Fibroblast of skin of scalp (primary cell): ENCODE measurements around the gene DDX1. TPM values are rescaled to one million over a fixed set of nuclear protein-coding genes. Genes with fewer than 3 reads are reported as not detected.
"Not testable (repeated sequence)": the region's sequence is repeated elsewhere in the genome, so short reads cannot be mapped to it uniquely, and the experiment has no call there.

Experiments
- DNase-seq: peaks from one replicate; pipeline ENCODE4 v3.0.0-alpha.2; 2013
- polyA plus RNA-seq, 2 experiments: library from polyadenylated mRNA; unstranded; fragments of 120-200 nt; gene quantifications; one replicate each; pipeline ENCODE4 v1.2.1, GENCODE V29; 2013; ENCODE audit not compliant: insufficient read length in 2 of 2

DDX1 gene
- 105 TPM for polyA plus RNA-seq (2013, experiment 1 of 2; ENCODE audit: insufficient read length)
- 113 TPM for polyA plus RNA-seq (2013, experiment 2 of 2; ENCODE audit: insufficient read length)

DNA sequence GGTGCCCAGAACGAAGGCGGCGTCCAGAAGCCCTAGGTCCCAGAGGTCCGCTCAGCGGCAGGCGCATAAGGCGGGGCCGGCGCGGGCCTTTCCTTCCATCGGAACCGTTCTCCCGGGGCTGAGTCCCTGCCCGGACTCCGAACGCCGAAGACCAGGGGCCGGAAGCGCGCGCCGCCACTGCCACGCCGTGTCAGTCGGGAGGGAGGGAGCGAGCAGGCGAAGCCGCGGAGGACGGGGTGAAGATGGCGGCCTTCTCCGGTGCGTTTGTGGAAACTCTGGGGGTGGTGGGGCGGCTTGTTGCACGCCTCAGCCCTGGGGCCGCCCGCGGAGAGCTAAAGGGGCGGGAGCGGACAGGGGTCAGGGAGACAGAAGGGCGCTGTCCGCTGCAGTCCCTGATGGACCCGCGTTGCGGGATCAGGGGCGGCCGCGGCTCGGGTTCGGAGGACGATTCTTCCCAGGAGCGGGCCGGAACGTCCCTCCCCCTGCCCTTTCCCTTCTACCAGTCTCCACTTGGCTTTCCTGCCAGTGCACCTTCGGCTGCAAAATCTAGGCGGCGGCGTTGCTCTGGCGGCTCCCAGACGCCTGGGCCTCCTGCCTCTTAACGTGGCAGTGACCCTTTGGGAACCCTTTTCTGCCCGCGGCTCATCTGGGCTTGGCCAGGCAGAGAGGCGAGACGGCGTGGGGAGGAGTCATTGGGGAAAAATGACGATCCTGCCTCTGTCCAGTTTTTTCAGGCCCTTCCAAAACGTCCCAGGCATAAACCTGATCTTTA is at the start of gene DDX1:
Gene DDX1, plus strand, starts transcription at position 177 of the 772 bp plus-strand sequence. Its CDS starts 66 bp downstream, at position 243.
- peak; percentile 86 for DNase-seq

DNA sequence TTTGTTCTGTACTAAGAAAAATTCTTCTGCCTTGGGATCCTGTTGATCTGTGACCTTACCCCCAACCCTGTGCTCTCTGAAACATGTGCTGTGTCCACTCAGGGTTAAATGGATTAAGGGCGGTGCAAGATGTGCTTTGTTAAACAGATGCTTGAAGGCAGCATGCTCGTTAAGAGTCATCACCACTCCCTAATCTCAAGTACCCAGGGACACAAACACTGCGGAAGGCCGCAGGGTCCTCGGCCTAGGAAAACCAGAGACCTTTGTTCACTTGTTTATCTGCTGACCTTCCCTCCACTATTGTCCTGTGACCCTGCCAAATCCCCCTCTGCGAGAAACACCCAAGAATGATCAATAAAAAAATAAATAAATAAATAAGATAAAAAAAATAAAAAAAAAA is 49.4 kb upstream of the DDX1 start:
- not testable (repeated sequence) for DNase-seq

DNA sequence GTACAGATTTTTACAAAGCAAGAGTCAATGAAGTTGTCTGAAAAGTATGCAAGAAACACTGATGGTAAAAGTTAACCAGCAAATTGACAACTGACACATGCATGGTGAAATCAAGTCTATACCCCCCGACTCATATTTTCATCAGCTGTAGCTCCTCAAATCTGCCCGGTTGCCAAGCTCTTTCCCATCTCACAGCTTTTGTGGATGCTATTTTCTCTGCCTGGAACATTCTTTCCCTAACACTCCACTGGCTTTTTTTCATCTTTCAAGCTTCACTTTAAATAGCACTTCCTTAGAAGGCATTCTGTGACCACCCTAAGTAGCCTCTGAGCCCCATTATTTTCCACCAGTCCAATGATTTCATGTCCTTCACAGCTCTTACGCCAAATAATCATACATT is 48.6 kb upstream of the DDX1 start:
- no peak for DNase-seq

DNA sequence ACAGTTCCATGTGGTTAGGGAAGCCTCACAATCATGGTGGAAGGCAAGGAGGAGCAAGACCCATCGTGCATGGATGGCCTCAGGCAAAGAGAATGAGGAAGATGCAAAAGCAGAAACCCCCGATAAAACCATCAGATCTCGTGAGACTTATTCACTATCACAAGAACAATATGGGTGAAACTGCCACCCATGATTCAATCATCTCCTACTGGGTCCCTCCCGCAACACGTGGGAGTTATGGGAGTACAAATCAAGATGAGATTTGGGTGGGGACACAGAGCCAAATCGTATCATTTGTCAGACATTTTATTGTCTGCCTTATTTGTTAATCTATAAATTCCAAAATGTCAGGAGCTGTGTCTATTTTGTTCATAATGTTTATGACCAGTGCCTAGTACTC is 48.1 kb upstream of the DDX1 start:
- DNase-seq = no peak

DNA sequence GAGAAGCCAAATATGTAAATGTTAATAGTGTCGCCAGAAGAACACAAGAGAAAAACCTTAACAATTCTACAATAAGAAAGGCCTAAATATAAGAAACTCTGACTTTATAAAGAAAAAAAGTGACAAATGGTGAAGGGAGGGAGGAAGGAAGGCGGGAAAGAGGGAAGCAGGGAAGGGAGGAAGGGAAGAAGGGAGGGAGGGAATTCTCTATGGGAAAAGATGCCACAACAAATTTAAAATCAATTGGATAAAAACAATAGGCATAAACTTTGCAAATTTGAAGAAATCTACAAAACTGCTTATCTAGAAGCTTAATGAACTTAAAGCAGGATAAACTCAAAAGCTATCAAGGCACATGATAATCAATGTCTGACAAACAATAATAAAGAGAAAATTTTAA is 47.4 kb upstream of the DDX1 start:
- no peak for DNase-seq

DNA sequence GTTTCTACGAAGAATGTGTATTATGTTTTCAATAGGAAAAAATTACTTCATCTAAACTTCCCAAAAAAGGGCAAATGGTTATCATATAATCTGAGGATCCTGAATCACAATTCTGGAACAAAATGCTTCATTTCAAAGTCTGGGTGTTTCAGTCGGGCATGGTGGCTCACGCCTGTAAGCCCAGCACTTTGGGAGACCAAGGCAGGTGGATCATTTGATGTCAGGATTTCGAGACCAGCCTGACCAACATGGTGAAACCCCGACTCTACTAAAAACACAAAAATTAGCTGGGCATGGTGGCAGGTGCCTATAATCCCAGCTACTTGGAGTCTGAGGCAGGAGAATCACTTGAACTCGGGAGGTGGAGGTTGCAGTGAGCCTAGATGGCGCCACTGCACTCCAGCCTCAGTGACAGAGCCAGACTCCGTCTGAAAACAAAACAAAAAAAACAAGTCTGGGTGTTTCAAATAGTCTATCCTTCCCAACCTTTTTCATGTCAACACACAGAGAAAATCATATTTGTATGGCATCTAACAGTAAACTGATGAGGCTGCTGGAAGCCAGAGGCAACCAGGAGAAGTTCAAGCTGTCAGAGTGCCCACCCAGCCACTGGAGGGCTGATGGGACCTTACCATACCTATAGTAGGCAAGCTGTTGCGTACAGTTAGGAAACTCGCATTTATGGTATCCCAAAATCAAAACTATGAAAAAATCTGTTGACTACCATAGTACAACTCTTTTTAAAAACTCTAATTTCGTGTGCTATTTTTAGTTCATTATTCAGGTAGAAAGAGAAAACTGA is 45.2 kb upstream of the DDX1 start:
- DNase-seq = no peak

DNA sequence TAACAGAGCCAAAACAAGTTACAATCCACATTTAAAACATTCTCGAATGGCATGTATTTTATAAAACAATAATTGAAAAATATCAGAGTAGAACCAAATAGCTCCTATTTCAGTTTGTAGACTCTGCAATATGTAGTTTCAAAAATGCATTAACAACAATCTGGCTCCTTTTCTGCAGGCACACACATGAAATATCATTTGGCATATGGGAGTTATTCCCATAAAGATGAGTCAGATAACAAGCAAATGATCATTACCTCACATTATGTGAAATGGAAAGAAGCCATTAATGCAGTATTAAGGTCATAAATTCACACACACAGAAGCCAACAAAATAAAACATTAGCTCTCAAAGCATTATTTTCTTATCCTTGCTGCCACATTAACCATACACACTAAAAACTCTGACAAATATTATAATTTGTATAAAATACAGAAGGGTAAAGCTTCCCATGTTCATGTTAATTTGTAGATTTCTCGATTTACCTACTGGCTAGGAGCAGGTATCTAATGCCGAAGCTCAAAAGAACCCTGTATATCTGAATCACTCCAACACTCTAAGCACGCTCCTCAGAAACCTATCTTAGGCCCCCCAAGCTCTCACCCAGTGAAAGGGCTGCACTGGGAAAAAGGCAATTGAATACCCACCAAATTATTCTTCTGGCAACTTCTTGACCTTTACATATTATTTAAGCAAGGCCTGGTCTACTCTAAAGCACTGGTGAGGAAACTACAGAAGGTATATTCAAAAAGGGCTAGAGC is 44.4 kb upstream of the DDX1 start:
- DNase-seq = no peak

DNA sequence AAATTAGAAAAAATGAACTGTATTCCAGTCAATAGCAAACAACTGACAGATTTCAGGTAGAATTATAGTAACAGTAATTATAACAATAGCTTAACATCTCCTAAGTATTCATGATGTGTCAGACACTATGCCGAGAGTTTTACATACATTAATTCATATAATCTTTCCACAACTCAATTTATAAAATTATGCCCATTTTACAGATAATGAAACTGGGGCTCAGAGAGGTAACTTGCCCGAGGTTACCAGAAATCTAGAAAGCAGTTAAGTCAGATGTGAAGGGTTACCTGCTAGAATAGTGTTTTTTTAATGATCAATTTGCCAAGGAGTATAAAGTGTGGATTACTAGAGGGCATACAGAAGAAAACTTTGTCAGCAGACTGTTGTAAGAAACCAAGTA is 42.7 kb upstream of the DDX1 start:
- DNase-seq = no peak

DNA sequence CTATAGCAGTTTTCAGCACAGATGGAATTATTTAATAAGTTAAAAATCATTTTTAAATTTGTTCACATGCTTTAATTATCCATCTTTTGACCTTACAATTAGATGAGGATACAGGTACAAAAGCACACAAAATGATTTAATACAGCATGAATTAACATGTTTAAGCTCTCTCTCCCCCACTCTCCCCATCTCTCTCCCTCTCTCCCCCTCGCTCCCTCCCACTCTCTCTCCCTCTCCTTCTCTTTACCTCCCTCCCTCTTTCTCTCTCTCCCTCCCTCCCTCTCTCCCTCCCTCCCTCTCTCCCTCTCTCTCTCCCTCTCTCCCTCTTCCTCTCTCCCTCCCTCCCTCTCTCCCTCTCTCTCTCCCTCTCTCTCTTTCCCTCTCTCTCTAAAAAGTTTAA is 38.1 kb upstream of the DDX1 start:
- DNase-seq = no peak

DNA sequence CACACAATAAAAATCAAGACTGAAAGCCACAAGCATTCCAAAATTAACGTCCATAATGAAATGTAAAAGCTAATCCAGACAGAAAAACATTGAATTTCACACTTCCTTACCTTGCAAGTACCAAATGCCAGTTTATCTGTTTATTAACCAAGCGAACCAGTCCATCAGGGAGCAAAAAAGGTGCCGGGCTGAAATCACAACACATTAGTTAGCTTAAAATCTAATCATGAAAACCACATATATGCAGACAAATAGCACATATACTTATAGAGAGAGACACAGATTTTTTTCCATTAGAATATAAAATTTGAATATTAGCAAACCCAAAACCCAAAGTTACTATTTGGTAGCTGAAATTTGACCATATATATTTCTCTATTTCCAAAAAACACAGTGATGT is 37.7 kb upstream of the DDX1 start:
- DNase-seq = no peak

DNA sequence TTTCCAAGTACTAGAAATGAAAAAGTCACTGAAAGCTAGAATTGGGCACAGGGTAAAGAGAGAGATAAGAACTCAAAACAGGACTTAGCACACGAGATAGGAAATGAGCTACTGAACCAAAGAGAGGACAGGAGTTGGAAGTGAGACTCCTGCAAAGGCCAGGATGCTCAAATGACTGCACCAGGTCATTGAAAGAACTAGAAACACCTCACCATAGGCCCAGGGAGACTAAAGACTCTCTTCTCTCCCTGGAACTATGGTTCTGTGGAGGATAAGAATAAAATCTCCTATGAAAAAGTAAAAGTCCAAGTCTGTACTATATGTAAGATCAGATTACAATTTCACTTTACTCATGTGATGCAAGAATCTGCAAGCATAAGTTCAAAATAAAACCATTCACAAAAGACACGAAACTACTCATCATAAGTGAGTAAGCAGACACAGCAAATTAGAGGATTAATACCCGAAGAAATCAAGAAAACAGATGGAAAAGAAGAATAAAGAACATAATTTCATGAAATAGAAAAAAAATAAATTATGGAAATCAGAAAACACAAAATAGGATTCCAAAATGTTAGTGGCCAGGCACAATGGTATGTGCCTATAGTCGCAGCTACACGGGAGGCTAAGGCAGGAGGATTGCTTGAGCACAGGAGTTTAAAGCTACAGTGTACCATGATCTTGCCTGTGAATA is 37.0 kb upstream of the DDX1 start:
- peak; percentile 46 for DNase-seq

DNA sequence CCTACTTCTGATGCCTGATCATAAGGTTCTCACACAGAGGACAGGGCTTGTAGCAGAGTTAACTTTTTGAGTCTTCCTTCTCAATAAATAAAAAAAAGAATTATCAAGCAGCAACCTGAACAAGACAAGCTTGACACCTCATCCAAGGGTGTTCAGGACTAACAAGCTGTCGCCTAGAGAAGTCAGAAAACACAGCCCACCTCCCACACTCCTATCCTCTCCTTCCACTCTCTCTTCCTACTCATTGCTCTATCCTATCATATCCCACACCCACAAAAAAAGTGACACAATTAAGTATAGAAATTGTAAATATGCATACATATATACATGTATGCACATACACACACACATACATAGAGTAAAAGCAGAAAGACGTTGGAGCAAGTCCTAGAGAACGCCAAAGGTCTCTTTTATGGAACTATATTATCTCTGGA is 35.9 kb upstream of the DDX1 start:
- no peak for DNase-seq

DNA sequence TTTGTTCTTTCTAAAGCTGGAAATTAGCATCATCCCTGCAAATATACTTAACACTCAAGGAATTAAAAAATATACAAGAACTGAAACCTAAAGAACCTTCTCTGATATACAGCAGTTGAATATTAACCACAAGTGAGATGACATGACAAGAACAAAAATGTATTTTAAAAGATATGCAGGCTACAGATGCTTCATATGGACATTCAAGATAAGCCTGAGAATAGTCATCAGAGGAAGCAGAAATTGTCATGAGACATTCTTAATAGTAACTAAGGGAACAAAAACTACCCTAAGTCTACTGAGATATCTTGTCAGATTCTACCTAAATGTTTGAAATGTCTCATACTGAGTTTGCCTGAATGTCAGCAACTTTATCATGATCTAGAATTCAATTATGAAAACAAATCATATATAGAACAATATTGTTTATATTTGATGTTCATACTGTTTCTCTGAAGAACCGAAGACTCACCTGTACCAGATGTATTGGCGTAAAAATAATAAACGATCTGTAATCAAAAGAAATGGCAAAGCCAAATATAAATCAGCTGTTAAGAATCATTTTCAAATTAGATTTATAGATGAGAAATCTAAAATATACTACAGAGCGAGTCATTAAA is 35.2 kb upstream of the DDX1 start:
- DNase-seq = no peak

DNA sequence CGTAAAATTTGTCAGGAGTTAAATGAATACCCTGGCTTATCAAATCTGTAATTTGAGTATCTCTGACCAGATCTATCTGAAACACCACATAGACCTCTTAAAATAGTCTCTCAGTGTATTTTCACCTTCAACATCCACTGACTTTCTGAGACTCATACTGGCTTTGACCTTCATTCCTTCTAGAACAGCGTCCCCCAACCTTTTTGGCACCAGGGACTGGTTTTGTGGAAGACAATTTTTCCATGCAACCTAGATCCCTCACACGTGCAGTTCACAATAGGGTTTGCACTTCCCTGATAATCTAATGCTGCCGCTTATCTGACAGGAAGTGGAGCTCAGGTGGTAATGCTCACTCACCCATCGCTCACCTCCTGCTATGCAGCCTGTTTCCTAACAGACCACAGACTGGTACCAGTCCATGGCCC is 33.8 kb upstream of the DDX1 start:
- DNase-seq = no peak

DNA sequence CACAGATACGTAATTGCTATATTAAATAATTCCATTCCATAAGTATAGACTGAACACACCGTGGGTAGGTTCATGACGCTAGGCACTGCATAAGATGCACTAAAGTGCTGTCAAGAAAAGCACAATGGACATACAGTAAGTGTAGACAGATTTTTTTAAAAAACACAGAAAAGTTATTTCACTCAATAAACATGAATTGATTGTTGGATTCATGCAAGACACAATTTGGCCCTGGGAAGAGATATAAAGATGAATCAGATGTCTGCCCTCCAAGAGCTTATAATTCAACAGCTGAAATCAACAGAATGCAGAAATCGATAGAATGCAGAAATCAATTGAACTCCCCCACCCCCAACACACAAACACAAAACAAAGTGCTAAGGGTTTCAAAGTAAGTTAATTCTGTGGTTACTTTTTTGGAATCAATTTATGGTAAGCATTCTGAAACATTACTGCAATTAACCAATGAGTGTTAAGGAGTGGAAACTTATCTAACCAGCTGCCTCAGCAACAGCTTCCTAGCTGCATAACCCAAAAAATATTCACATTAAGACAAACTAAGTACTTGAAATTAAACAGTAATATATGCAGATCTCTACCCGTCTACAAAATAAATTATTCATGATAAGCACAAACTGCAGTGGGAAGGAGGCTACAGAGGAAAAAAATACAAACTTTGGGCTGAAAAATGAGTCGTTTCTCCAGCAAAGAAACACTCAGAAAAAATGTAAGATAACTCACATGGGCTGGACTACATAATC is 32.1 kb upstream of the DDX1 start:
- no peak for DNase-seq

DNA sequence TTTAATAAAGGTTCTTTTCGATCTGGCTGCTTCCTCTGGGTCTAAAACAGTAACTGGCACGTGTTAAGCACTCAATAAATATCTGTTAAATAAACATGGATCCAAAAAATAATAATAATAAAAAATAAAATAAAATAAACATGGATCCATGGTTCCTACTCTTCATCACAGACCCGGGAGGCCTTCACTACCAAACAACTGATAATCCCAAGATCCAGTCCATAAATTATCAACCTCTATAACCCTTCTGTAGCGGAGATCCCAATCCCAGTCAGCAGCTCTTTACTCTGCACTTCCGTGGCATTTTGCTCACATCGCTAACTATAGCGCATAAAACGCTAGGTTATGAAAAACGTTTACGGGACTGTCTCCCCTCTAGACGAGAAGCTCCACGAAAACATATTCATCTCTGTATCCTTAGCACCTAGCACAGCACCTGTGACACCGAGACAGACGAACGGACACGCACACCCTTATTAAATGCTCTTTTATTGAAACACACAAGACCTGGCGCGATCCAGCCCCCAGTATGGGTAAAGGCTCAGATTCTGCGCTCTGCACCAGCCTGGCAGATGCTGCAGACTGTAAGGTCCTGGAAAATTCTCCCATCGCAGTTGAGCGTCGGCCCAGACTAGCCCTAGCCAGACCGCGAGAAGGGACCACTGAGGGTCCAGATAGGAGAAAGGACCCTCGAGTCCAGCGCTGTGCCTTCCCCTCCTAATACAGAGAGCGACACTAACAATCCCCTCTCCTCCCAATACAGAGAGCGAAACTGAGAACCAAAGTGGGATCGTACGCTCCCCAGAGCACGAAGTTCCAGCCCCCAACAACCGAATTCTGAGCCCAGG is 31.3 kb upstream of the DDX1 start:
- DNase-seq = peak; percentile 21

DNA sequence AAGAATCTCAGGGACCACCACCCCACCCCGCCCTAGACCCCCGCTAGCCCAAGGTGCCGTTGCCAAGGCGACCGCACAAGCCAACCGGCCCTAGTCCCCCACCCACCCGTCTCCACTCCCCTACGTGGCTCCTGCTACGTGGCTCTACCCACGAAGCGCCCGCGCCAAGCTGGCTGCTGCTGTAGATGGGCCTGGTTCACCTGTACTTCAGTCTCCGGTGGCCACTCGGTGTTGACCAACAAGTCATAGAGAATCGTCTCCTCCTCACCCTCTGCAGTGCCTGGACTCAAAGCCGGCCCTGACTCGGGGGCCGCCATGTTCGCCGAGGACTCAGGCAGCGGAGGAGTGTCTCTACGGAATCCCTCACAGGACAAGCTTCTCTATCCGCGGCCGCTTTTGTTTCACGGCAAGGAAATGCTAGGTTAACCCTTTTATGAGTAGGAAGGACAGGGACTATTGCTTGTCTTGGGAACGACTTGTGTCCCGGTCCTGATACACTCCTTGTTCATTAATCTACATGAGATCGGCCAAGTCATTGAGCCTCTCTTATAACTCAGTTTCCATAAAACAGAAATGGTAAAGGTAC is 30.6 kb upstream of the DDX1 start, which contains the start of gene NBAS:
Gene NBAS, minus strand, starts transcription at position 347 of the 586 bp plus-strand sequence. Its CDS starts 30 bp downstream, at position 317.
- DNase-seq = peak; percentile 89

DNA sequence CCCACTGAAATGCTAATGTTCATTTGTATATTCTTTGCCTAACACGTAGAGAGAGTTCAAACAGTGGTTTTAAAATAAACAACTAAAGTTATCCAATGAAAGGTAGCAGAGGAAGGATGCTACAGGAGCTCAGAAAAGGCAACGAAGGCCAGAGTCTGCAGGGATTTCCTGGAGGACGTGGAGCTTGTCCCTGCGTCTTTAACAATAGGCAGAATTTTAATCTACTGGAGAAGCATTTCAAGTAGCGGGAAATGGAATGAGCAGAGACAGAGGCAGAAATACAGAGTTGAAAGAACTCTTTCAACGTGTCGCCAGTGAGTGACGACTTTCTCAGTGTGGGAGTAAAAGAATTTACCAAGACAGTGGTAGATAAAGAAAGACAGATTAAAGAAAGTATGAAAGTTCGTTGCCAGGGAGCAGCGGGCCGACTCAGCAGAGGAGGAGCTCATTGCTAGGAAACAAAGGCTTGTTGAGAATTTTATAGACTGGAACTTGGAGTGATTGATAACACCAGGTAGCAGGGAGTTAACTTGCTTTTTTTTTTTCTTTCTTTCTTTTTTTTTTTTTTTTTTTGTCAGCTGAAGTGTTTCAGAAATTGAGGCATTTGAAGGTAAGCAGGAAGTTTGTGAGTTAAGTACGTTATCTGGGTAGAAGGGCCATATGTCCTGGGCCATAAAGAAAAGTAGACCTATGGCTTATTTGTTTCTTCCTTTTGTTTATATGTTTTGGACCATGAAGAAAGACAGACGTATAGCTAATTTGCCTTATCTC is 29.9 kb upstream of the DDX1 start:
- peak; percentile 33 for DNase-seq
